ENCODE measurements around the gene HSPB7.

DNA sequence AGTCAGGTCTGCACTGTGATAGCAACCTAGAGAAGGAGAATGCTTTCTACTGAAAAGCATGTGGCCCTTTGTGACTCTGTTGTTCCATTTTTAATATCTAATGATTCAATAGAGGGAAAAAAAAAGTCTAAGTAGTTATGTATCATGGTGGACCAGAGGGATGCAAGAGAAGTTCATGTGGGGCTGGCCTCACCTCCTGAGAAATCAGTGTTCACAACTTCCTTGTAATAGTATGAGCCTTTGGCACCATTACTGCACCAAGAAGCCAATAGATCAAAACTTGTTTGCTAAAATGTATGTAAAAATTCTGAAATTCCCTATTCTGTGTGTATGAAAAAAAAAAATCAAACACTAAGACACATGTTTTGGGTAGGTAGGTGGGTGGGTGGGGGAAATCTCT lies 46.9 kb downstream of the HSPB7 start:
- TF ChIP-seq POLR2A (IDR thresholded peaks at IDR 0.05) = no peak
- TF ChIP-seq, protein P1, sequence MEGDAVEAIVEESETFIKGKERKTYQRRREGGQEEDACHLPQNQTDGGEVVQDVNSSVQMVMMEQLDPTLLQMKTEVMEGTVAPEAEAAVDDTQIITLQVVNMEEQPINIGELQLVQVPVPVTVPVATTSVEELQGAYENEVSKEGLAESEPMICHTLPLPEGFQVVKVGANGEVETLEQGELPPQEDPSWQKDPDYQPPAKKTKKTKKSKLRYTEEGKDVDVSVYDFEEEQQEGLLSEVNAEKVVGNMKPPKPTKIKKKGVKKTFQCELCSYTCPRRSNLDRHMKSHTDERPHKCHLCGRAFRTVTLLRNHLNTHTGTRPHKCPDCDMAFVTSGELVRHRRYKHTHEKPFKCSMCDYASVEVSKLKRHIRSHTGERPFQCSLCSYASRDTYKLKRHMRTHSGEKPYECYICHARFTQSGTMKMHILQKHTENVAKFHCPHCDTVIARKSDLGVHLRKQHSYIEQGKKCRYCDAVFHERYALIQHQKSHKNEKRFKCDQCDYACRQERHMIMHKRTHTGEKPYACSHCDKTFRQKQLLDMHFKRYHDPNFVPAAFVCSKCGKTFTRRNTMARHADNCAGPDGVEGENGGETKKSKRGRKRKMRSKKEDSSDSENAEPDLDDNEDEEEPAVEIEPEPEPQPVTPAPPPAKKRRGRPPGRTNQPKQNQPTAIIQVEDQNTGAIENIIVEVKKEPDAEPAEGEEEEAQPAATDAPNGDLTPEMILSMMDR (IDR thresholded peaks at IDR 0.05) = no peak
